Stimulated activated CD4-positive, alpha-beta T cell treated with anti-CD3 and anti-CD28 coated beads, Interleukin-4, amount 100 ng/mL, for 48 hours (primary cell): ENCODE data around the gene FGGY.
"Not testable (repeated sequence)": the region's sequence is repeated elsewhere in the genome, so short reads cannot be mapped to it uniquely, and the experiment has no call there.

Source experiments
- DNase-seq, 2 donors: peaks; one replicate each; pipeline ENCODE4 v3.0.0-alpha.2; 2020; ENCODE audit warnings: low read depth in 2 of 2

FGGY gene

GRCh38 chr1:59482986-59483385 lies 186.1 kb downstream of the FGGY start:
- no peak for DNase-seq

GRCh38 chr1:59484096-59484495 lies 187.2 kb downstream of the FGGY start:
- DNase-seq = no peak

- no peak for DNase-seq
Observed at GRCh38 chr1:59485171-59485570, 188.3 kb downstream of the FGGY start.

- no peak for DNase-seq
Observed at GRCh38 chr1:59485949-59486348, 189.1 kb downstream of the FGGY start.

GRCh38 chr1:59486615-59487014 lies 189.7 kb downstream of the FGGY start:
- DNase-seq = no peak

GRCh38 chr1:59487335-59488031 lies 190.6 kb downstream of the FGGY start:
- DNase-seq = no peak

GRCh38 chr1:59492500-59492899 lies 195.6 kb downstream of the FGGY start:
- DNase-seq = no peak

GRCh38 chr1:59494145-59494833 lies 197.4 kb downstream of the FGGY start:
- no peak for DNase-seq

- DNase-seq = not testable (repeated sequence)
Observed at GRCh38 chr1:59496156-59496555, 199.3 kb downstream of the FGGY start.

GRCh38 chr1:59497616-59498015 lies 200.7 kb downstream of the FGGY start:
- DNase-seq = no peak

- no peak for DNase-seq
Observed at GRCh38 chr1:59498640-59499039, 201.7 kb downstream of the FGGY start.

- DNase-seq = no peak
Observed at GRCh38 chr1:59499273-59499942, 202.5 kb downstream of the FGGY start.

GRCh38 chr1:59499943-59500569 lies 203.2 kb downstream of the FGGY start:
- DNase-seq = no peak

- no peak for DNase-seq
Observed at GRCh38 chr1:59500950-59501742, 204.3 kb downstream of the FGGY start.

- no peak for DNase-seq
Observed at GRCh38 chr1:59502009-59502691, 205.3 kb downstream of the FGGY start.

- DNase-seq = no peak
Observed at GRCh38 chr1:59504276-59504675, 207.4 kb downstream of the FGGY start.

GRCh38 chr1:59505596-59506028 lies 208.7 kb downstream of the FGGY start:
- no peak for DNase-seq

GRCh38 chr1:59506952-59507351 lies 210.1 kb downstream of the FGGY start:
- DNase-seq = no peak

GRCh38 chr1:59509341-59509875 lies 212.5 kb downstream of the FGGY start:
- no peak for DNase-seq

- DNase-seq = no peak
Observed at GRCh38 chr1:59510249-59510648, 213.4 kb downstream of the FGGY start.
